ENCODE results near the gene TXK.
A peak's percentile ranks its signal among the peaks of the same experiment; 100 is the strongest.

The TXK gene

GRCh38 chr4:48046059-48046458 is 88.0 kb downstream of the TXK start:
- H3K79me2 ChIP-seq (ENCODE audit: insufficient read depth, low read length): no peaks in the 10 kb centered on the region
- peak overlapping the region; percentile 85 for H3K4me2 ChIP-seq (ENCODE audit: low read depth, low read length, poor library complexity, severe bottlenecking)
- no peak overlapping the region for H2AFZ ChIP-seq (ENCODE audit: low read length)
- no peak overlapping the region for H3K4me3 ChIP-seq (ENCODE audit: low read length, poor library complexity, severe bottlenecking)
- no peaks in the 10 kb centered on the region for H3K36me3 ChIP-seq (ENCODE audit: insufficient read depth, low read length)
- no peaks in the 10 kb centered on the region for H3F3A ChIP-seq (ENCODE audit: low read depth)
- TF ChIP-seq CTCF (conservative IDR thresholded peaks at IDR 0.05; ENCODE audit: low read length): no peak
- TF ChIP-seq EZH2phosphoT487 (IDR thresholded peaks at IDR 0.05; ENCODE audit: borderline replicate concordance): no peak
- no peaks in the 10 kb centered on the region for H3K9me2 ChIP-seq (replicated peaks; ENCODE audit: low read depth, low read length)
- H3K9me3 ChIP-seq (ENCODE audit: insufficient read depth, low read depth, low read length): no peaks in the 10 kb centered on the region
- peaks cover 31% of the 10 kb centered on the region for H3K4me1 ChIP-seq (ENCODE audit: insufficient read depth, low read length, poor library complexity, severe bottlenecking)
- H3K27me3 ChIP-seq (ENCODE audit: insufficient read depth, low read length, poor library complexity, severe bottlenecking): no peaks in the 10 kb centered on the region
- no peaks in the 10 kb centered on the region for H4K20me1 ChIP-seq (ENCODE audit: insufficient read depth, low read length, poor library complexity, severe bottlenecking)
- H3K9ac ChIP-seq (ENCODE audit: low read depth, low read length, poor library complexity, severe bottlenecking): no peak overlapping the region

- H3K4me3 ChIP-seq (ENCODE audit: low read length, poor library complexity, severe bottlenecking): no peak overlapping the region
- TF ChIP-seq CTCF (conservative IDR thresholded peaks at IDR 0.05; ENCODE audit: low read length): no peak
- TF ChIP-seq EZH2phosphoT487 (IDR thresholded peaks at IDR 0.05; ENCODE audit: borderline replicate concordance): no peak
- no peaks in the 10 kb centered on the region for H3K27me3 ChIP-seq (ENCODE audit: insufficient read depth, low read length, poor library complexity, severe bottlenecking)
- H3K9me2 ChIP-seq (replicated peaks; ENCODE audit: low read depth, low read length): no peaks in the 10 kb centered on the region
- H3K4me2 ChIP-seq (ENCODE audit: low read depth, low read length, poor library complexity, severe bottlenecking): no peak overlapping the region
- no peak overlapping the region for H3K9ac ChIP-seq (ENCODE audit: low read depth, low read length, poor library complexity, severe bottlenecking)
- H3K79me2 ChIP-seq (ENCODE audit: insufficient read depth, low read length): no peaks in the 10 kb centered on the region
- H3F3A ChIP-seq (ENCODE audit: low read depth): no peaks in the 10 kb centered on the region
- no peaks in the 10 kb centered on the region for H4K20me1 ChIP-seq (ENCODE audit: insufficient read depth, low read length, poor library complexity, severe bottlenecking)
- peaks cover 31% of the 10 kb centered on the region for H3K4me1 ChIP-seq (ENCODE audit: insufficient read depth, low read length, poor library complexity, severe bottlenecking)
- no peaks in the 10 kb centered on the region for H3K9me3 ChIP-seq (ENCODE audit: insufficient read depth, low read depth, low read length)
- H2AFZ ChIP-seq (ENCODE audit: low read length): no peak overlapping the region
- no peaks in the 10 kb centered on the region for H3K36me3 ChIP-seq (ENCODE audit: insufficient read depth, low read length)
Observed at GRCh38 chr4:48044298-48044697, 89.8 kb downstream of the TXK start.

GRCh38 chr4:48043504-48043903 is 90.5 kb downstream of the TXK start:
- Histone ChIP-seq H3K4me3 (ENCODE audit: low read length, poor library complexity, severe bottlenecking) (no peak overlapping the region), H3K9ac (ENCODE audit: low read depth, low read length, poor library complexity, severe bottlenecking) (no peak overlapping the region), H3K4me2 (ENCODE audit: low read depth, low read length, poor library complexity, severe bottlenecking) (no peak overlapping the region), H3K9me3 (ENCODE audit: insufficient read depth, low read depth, low read length) (no peaks in the 10 kb centered on the region), H2AFZ (ENCODE audit: low read length) (no peak overlapping the region), H3K79me2 (ENCODE audit: insufficient read depth, low read length) (no peaks in the 10 kb centered on the region), H3F3A (ENCODE audit: low read depth) (no peaks in the 10 kb centered on the region), H3K4me1 (ENCODE audit: insufficient read depth, low read length, poor library complexity, severe bottlenecking) (peaks cover 31% of the 10 kb centered on the region), H3K27me3 (ENCODE audit: insufficient read depth, low read length, poor library complexity, severe bottlenecking) (no peaks in the 10 kb centered on the region), H3K36me3 (ENCODE audit: insufficient read depth, low read length) (no peaks in the 10 kb centered on the region), H3K9me2 (replicated peaks; ENCODE audit: low read depth, low read length) (no peaks in the 10 kb centered on the region), H4K20me1 (ENCODE audit: insufficient read depth, low read length, poor library complexity, severe bottlenecking) (no peaks in the 10 kb centered on the region)
- TF ChIP-seq EZH2phosphoT487 (IDR thresholded peaks at IDR 0.05; ENCODE audit: borderline replicate concordance): no peak
- no peak for TF ChIP-seq CTCF (conservative IDR thresholded peaks at IDR 0.05; ENCODE audit: low read length)
